IMR-90 (cell line): ENCODE measurements around the gene C5orf52. TPM values are rescaled to one million over a fixed set of nuclear protein-coding genes. Genes with fewer than 3 reads are reported as not detected.

Experiments used
- ATAC-seq: fragments of 200-7000 bp; cut with Tn5 transposase; 2 replicates; pipeline ENCODE4 v1.9.1; 2020; ENCODE audit warnings: low read depth, mild to moderate bottlenecking, moderate library complexity
- BruUV-seq: library from RNA; stranded (reverse); fragments of 400-500 nt; replicated peaks from 2 replicates; lab custom pipeline; 2021; lab: Mats Ljungman, UMichigan
- CTCF ChIA-PET: fragments of 300-600 bp; formaldehyde crosslinking; extraction: SDS; loops from one replicate; lab custom pipeline; 2021; ENCODE audit warnings: antibody characterized with exemption; lab: Yijun Ruan, JAX
- POLR2A ChIA-PET: fragments of 300-600 bp; sonication (Branson Sonifier 250); formaldehyde crosslinking; loops from one replicate; lab custom pipeline; 2022; ENCODE audit warnings: antibody characterized with exemption; ENCODE audit not compliant: unreplicated experiment; lab: Charles Lee
- DNase-seq: peaks from one replicate; pipeline ENCODE4 v3.0.0; 2013
- H2AFZ ChIP-seq: replicated peaks from 2 replicates; pipeline ENCODE3; 2013; ENCODE audit warnings: low read length, mild to moderate bottlenecking; ENCODE audit not compliant: poor library complexity
- H2AK5ac ChIP-seq: 2 replicates; pipeline ENCODE4 v1.6.1; 2013; ENCODE audit warnings: low read depth, low read length, inconsistent platforms
- H2AK9ac ChIP-seq: replicated peaks from 2 replicates; pipeline ENCODE3; 2013; ENCODE audit warnings: mild to moderate bottlenecking, low read depth, low read length, moderate library complexity; ENCODE audit not compliant: poor library complexity
- H2BK120ac ChIP-seq: 2 replicates; pipeline ENCODE4 v1.6.1; 2013; ENCODE audit warnings: low read depth, low read length, inconsistent platforms
- H2BK15ac ChIP-seq: 3 replicates; pipeline ENCODE4 v1.6.1; 2013; ENCODE audit warnings: low read depth, low read length, inconsistent platforms
- H2BK20ac ChIP-seq: 2 replicates; pipeline ENCODE4 v1.6.1; 2013; ENCODE audit warnings: low read depth, mild to moderate bottlenecking, inconsistent platforms, low read length, moderate library complexity
- H2BK5ac ChIP-seq: 2 replicates; pipeline ENCODE4 v1.6.1; 2013; ENCODE audit warnings: mild to moderate bottlenecking, low read depth, low read length, inconsistent platforms; ENCODE audit not compliant: poor library complexity, severe bottlenecking
- H3K14ac ChIP-seq: replicated peaks from 2 replicates; pipeline ENCODE4 v1.6.1; 2013; ENCODE audit warnings: low read depth, low read length, inconsistent platforms
- H3K18ac ChIP-seq: 2 replicates; pipeline ENCODE4 v1.6.1; 2013; ENCODE audit warnings: low read depth, low read length, control low read depth
- H3K23ac ChIP-seq: 2 replicates; pipeline ENCODE4 v1.6.1; 2013; ENCODE audit warnings: low read depth, low read length, inconsistent platforms
- H3K27ac ChIP-seq: 2 replicates; pipeline ENCODE4 v1.5.1; 2013; ENCODE audit warnings: mild to moderate bottlenecking, control low read depth, low read length; ENCODE audit not compliant: insufficient read depth
- H3K27me3 ChIP-seq: 2 replicates; pipeline ENCODE4 v1.6.1; 2013; ENCODE audit warnings: low read length; ENCODE audit not compliant: control insufficient read depth, insufficient read depth
- H3K36me3 ChIP-seq: 2 replicates; pipeline ENCODE4 v1.6.1; 2013; ENCODE audit warnings: low read length, mixed read lengths; ENCODE audit not compliant: control insufficient read depth, insufficient read depth
- H3K4ac ChIP-seq: 2 replicates; pipeline ENCODE4 v1.6.1; 2013; ENCODE audit warnings: low read depth, low read length, inconsistent platforms
- H3K4me1 ChIP-seq: 2 replicates; pipeline ENCODE4 v1.6.1; 2013; ENCODE audit warnings: low read length, mixed read lengths; ENCODE audit not compliant: control insufficient read depth, insufficient read depth
- H3K4me2 ChIP-seq: 2 replicates; pipeline ENCODE4 v1.6.1; 2013; ENCODE audit warnings: low read depth, mild to moderate bottlenecking, control low read depth, low read length, moderate library complexity
- H3K4me3 ChIP-seq: 2 replicates; pipeline ENCODE4 v1.5.1; 2013; ENCODE audit warnings: low read depth, mild to moderate bottlenecking, control low read depth, low read length, moderate library complexity; ENCODE audit not compliant: insufficient read depth
- H3K56ac ChIP-seq: 2 replicates; pipeline ENCODE4 v1.6.1; 2013; ENCODE audit warnings: low read length, inconsistent platforms; ENCODE audit not compliant: insufficient read depth; ENCODE audit errors: extremely low read depth
- H3K79me1 ChIP-seq, 2 experiments: 2 replicates each; pipeline ENCODE4 v1.6.1; 2013; ENCODE audit warnings: low read length in 2 of 2, inconsistent platforms in 1 of 2, low read depth in 1 of 2
- H3K9ac ChIP-seq: 2 replicates; pipeline ENCODE4 v1.6.1; 2013; ENCODE audit warnings: low read depth, low read length, control low read depth
- H3K9me1 ChIP-seq: 2 replicates; pipeline ENCODE4 v1.6.1; 2013; ENCODE audit warnings: low read length, inconsistent platforms; ENCODE audit not compliant: insufficient read depth
- H3K9me3 ChIP-seq: 2 replicates; pipeline ENCODE4 v1.6.1; 2013; ENCODE audit warnings: low read length; ENCODE audit not compliant: control insufficient read depth, insufficient read depth
- H4K20me1 ChIP-seq: 2 replicates; pipeline ENCODE4 v1.6.1; 2013; ENCODE audit warnings: low read length, inconsistent platforms; ENCODE audit not compliant: insufficient read depth
- H4K5ac ChIP-seq: 2 replicates; pipeline ENCODE4 v1.6.1; 2013; ENCODE audit warnings: mild to moderate bottlenecking, low read depth, low read length, control low read depth
- H4K8ac ChIP-seq, 2 experiments: 2 replicates each; pipeline ENCODE4 v1.6.1; 2013; ENCODE audit warnings: low read depth in 2 of 2, low read length in 2 of 2, control low read depth in 1 of 2, inconsistent platforms in 1 of 2
- H4K91ac ChIP-seq: 2 replicates; pipeline ENCODE4 v1.6.1; 2013; ENCODE audit warnings: low read depth, low read length, inconsistent platforms; ENCODE audit not compliant: insufficient read depth
- BHLHE40 ChIP-seq: fragments of 150-350 bp; IDR thresholded peaks from 2 replicates; pipeline ENCODE4 v1.6.1; 2016; ENCODE audit warnings: mild to moderate bottlenecking, low read depth, low read length
- CEBPB ChIP-seq: IDR thresholded peaks from 2 replicates; pipeline ENCODE4 v1.6.1; 2012; ENCODE audit warnings: low read depth, low read length, improper control_type of control experiment
- CHD1 ChIP-seq: IDR thresholded peaks from 2 replicates; pipeline ENCODE4 v1.6.1; 2012; ENCODE audit warnings: low read depth, low read length, improper control_type of control experiment
- FOS ChIP-seq: fragments of 150-350 bp; IDR thresholded peaks from 2 replicates; pipeline ENCODE4 v1.6.1; 2016; ENCODE audit warnings: low read depth, low read length
- MAFK ChIP-seq: IDR thresholded peaks from 2 replicates; pipeline ENCODE4 v1.6.1; 2012; ENCODE audit warnings: low read depth, low read length, improper control_type of control experiment
- MAZ ChIP-seq: IDR thresholded peaks from 2 replicates; pipeline ENCODE4 v1.6.1; 2012; ENCODE audit warnings: low read depth, mild to moderate bottlenecking, low read length, improper control_type of control experiment, moderate library complexity, borderline replicate concordance
- MXI1 ChIP-seq: IDR thresholded peaks from 2 replicates; pipeline ENCODE4 v1.6.1; 2012; ENCODE audit warnings: low read depth, mild to moderate bottlenecking, low read length, moderate library complexity, borderline replicate concordance
- NFE2L2 ChIP-seq: fragments of 150-350 bp; IDR thresholded peaks from 2 replicates; pipeline ENCODE4 v1.6.1; 2016; ENCODE audit warnings: low read depth, mild to moderate bottlenecking, low read length
- POLR2A ChIP-seq: IDR thresholded peaks from 2 replicates; pipeline ENCODE4 v1.6.1; 2012; ENCODE audit warnings: mild to moderate bottlenecking, low read depth, low read length
- RAD21 ChIP-seq: IDR thresholded peaks from 2 replicates; pipeline ENCODE4 v1.6.1; 2012; ENCODE audit warnings: low read length, improper control_type of control experiment
- SMC3 ChIP-seq: fragments of 150-350 bp; IDR thresholded peaks from 2 replicates; pipeline ENCODE4 v1.6.1; 2016; ENCODE audit warnings: low read depth, mild to moderate bottlenecking, antibody characterized with exemption, low read length, moderate library complexity
- WGBS, 2 experiments: methylation state at CpG; one replicate each; pipeline versions ENCODE4 v1.1.5 to v1.1.7; 2013; ENCODE audit warnings: missing lambda C conversion rate in 2 of 2; ENCODE audit not compliant: insufficient read length in 1 of 2; ENCODE audit errors: extremely low coverage in 2 of 2; 5-methylcytosine and 5-hydroxymethylcytosine counted together
- dilution Hi-C: fragments of 300-500 bp; cut with HindIII; formaldehyde crosslinking; loops from one replicate; pipeline ENCODE4 v1.14.3; 2018; ENCODE audit warnings: low sequenced_read_pairs; ENCODE audit not compliant: unreplicated experiment
- in situ Hi-C: fragments of 300-500 bp; cut with MboI; formaldehyde crosslinking; loops from 3 replicates; pipeline ENCODE4 v1.14.3; 2019; ENCODE audit warnings: low sequenced_read_pairs, inconsistent platforms, mixed read lengths
- intact Hi-C: fragments of 100-400 bp; cut with micrococcal nuclease; formaldehyde crosslinking; loops from 2 replicates; pipeline ENCODE4 v1.10.0; 2022
- polyA plus RNA-seq, 3 experiments: library from polyadenylated mRNA; depleted of rRNA; stranded (reverse); fragments of >200 nt; gene quantifications; 2 replicates each; pipeline ENCODE4 v1.2.3, GENCODE V29; 2012; ENCODE audit warnings: low replicate concordance in 1 of 3
- total RNA-seq: library from RNA; depleted of rRNA; stranded (reverse); fragments of >200 nt; gene quantifications from 2 replicates; pipeline ENCODE4 v1.2.3, GENCODE V29; 2012
- TF ChIP-seq, protein P1 (sequence below): conservative IDR thresholded peaks from 2 replicates; pipeline ENCODE4 v1.5.1; 2012; ENCODE audit warnings: mild to moderate bottlenecking, low read depth, low read length, improper control_type of control experiment

The C5orf52 gene
- total and polyA plus RNA-seq, 2 of the 4 experiments (the other 2 are of a cell fraction), result not detected

DNA sequence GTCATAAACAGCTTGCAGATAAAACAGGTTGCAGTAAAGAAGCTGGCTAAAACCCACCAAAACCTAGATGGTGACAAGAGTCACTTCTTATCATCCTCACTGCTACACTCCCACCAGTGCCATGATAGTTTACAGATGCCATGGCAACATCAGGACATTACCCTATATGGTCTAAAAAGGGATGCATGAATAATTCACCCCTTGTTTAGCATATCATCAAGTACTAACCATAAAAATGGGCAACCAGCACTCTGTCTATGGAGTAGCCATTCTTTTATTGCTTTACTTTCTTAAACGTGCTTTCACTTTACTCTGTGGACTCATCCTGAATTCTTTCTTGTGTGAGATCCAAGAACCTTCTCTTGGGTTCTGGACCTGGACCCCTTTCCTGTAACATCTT is 12.4 kb upstream of the C5orf52 start:
- Histone ChIP-seq H3K4me3 (no peak overlapping the region), H3K56ac (no peak overlapping the region), H3K27me3 (no peaks in the 10 kb centered on the region), H2BK120ac (no peak overlapping the region), H3K4me1 (no peaks in the 10 kb centered on the region), H4K8ac (no peak overlapping the region), H2BK5ac (no peak overlapping the region), H3K27ac (no peak overlapping the region), H2BK15ac (no peak overlapping the region), H2AFZ (no peak overlapping the region), H3K79me1 (no peaks in the 10 kb centered on the region), H3K18ac (no peak overlapping the region), H4K20me1 (no peaks in the 10 kb centered on the region), H3K36me3 (no peaks in the 10 kb centered on the region), H2BK20ac (no peak overlapping the region), H3K14ac (no peak overlapping the region), H3K4me2 (no peak overlapping the region), H3K9me3 (peaks cover 4% of the 10 kb centered on the region; the same call in 1 of the 2 replicates), H2AK9ac (no peak overlapping the region), H2AK5ac (no peak overlapping the region), H4K5ac (no peak overlapping the region), H3K4ac (no peak overlapping the region), H3K23ac (no peak overlapping the region), H3K9me1 (no peaks in the 10 kb centered on the region), H4K91ac (no peak overlapping the region), H3K9ac (no peak overlapping the region)
- no peak for TF ChIP-seq CEBPB
- TF ChIP-seq NFE2L2, result no peak
- no peak for TF ChIP-seq POLR2A
- no peak for TF ChIP-seq FOS
- no peak for TF ChIP-seq MAZ
- no peak for TF ChIP-seq SMC3
- TF ChIP-seq BHLHE40, result no peak
- no peak for TF ChIP-seq MXI1
- TF ChIP-seq MAFK, result no peak
- TF ChIP-seq RAD21, result no peak
- TF ChIP-seq CHD1, result no peak
- TF ChIP-seq, protein P1, sequence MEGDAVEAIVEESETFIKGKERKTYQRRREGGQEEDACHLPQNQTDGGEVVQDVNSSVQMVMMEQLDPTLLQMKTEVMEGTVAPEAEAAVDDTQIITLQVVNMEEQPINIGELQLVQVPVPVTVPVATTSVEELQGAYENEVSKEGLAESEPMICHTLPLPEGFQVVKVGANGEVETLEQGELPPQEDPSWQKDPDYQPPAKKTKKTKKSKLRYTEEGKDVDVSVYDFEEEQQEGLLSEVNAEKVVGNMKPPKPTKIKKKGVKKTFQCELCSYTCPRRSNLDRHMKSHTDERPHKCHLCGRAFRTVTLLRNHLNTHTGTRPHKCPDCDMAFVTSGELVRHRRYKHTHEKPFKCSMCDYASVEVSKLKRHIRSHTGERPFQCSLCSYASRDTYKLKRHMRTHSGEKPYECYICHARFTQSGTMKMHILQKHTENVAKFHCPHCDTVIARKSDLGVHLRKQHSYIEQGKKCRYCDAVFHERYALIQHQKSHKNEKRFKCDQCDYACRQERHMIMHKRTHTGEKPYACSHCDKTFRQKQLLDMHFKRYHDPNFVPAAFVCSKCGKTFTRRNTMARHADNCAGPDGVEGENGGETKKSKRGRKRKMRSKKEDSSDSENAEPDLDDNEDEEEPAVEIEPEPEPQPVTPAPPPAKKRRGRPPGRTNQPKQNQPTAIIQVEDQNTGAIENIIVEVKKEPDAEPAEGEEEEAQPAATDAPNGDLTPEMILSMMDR, result no peak
- in situ Hi-C loops (no loop called here), dilution Hi-C loops (no loop called here), intact Hi-C loops (no loop called here)
- ATAC-seq (no peak), DNase-seq (no peak)
- BruUV-seq, result no TSS peak
- CTCF ChIA-PET, result no interaction called here
- WGBS, 2 experiments, result 40% methylated on average over 1 of the region's 1 CpG; no CpG with 5 or more reads in 1 of the 2 experiments
- POLR2A ChIA-PET, result no interaction called here
